SK-N-SH treated with all-trans-retinoic acid at 6 μM for 48 hours (cell line): Measurements from ENCODE around the gene NPFF.

Experiments
- ATAC-seq: fragments of 200-7000 bp; cut with Tn5 transposase; 3 replicates; pipeline ENCODE4 v1.9.1; 2020; ENCODE audit warnings: mild to moderate bottlenecking, moderate library complexity
- ARNTL ChIP-seq: fragments of 450-650 bp; formaldehyde crosslinking; IDR thresholded peaks from 2 replicates; pipeline ENCODE4 v1.5.0; 2020; ENCODE audit warnings: low read depth, mild to moderate bottlenecking, moderate library complexity, borderline replicate concordance
- BACH2 ChIP-seq: fragments of 250-450 bp; sonication (Bioruptor Pico); IDR thresholded peaks from 2 replicates; pipeline ENCODE4 v1.9.0; 2021; ENCODE audit warnings: mild to moderate bottlenecking, borderline replicate concordance
- ESRRG ChIP-seq: fragments of 250-450 bp; sonication (Bioruptor Pico); IDR thresholded peaks from 2 replicates; pipeline ENCODE4 v1.6.1; 2021; ENCODE audit warnings: mild to moderate bottlenecking
- GLIS3 ChIP-seq: fragments of 250-450 bp; sonication (Bioruptor Pico); IDR thresholded peaks from 2 replicates; pipeline ENCODE4 v1.5.0; 2020; ENCODE audit warnings: mild to moderate bottlenecking, moderate library complexity
- ISL1 ChIP-seq: fragments of 250-450 bp; sonication (Bioruptor Pico); IDR thresholded peaks from 2 replicates; pipeline ENCODE4 v2.1.2; 2022; ENCODE audit warnings: mild to moderate bottlenecking, moderate library complexity
- OSR1 ChIP-seq: fragments of 250-450 bp; sonication (Bioruptor Pico); IDR thresholded peaks from 2 replicates; pipeline ENCODE4 v1.8.0; 2022; ENCODE audit warnings: moderate library complexity, mild to moderate bottlenecking, inconsistent platforms
- PPARA ChIP-seq: fragments of 250-450 bp; sonication (Bioruptor Pico); IDR thresholded peaks from 2 replicates; pipeline ENCODE4 v1.5.0; 2020; ENCODE audit warnings: mild to moderate bottlenecking, borderline replicate concordance
- RARB ChIP-seq: fragments of 250-450 bp; sonication (Bioruptor Pico); IDR thresholded peaks from 2 replicates; pipeline ENCODE4 v1.8.0; 2021; ENCODE audit warnings: mild to moderate bottlenecking, moderate library complexity
- SNAI2 ChIP-seq: fragments of 250-450 bp; sonication (Bioruptor Pico); IDR thresholded peaks from 2 replicates; pipeline ENCODE4 v1.5.0; 2020; ENCODE audit warnings: mild to moderate bottlenecking, moderate library complexity
- TCF4 ChIP-seq: fragments of 250-450 bp; sonication (Bioruptor Pico); IDR thresholded peaks from 2 replicates; pipeline ENCODE4 v1.8.0; 2021; ENCODE audit warnings: mild to moderate bottlenecking, moderate library complexity, borderline replicate concordance
- TOX ChIP-seq: fragments of 250-450 bp; sonication (Bioruptor Pico); IDR thresholded peaks from 2 replicates; pipeline ENCODE4 v1.8.0; 2021; ENCODE audit warnings: mild to moderate bottlenecking, moderate library complexity, borderline replicate concordance
- ZC3H10 ChIP-seq: fragments of 250-450 bp; sonication (Bioruptor Pico); IDR thresholded peaks from 2 replicates; pipeline ENCODE4 v1.5.1; 2021; ENCODE audit warnings: mild to moderate bottlenecking, moderate library complexity
- ZFP3 ChIP-seq: fragments of 250-450 bp; sonication (Bioruptor Pico); IDR thresholded peaks from 2 replicates; pipeline ENCODE4 v1.5.0; 2020; ENCODE audit warnings: mild to moderate bottlenecking, moderate library complexity
- ZFP30 ChIP-seq: fragments of 450-650 bp; formaldehyde crosslinking; IDR thresholded peaks from 2 replicates; pipeline ENCODE4 v1.5.0; 2022; ENCODE audit warnings: mild to moderate bottlenecking, moderate library complexity
- ZNF565 ChIP-seq: fragments of 450-650 bp; formaldehyde crosslinking; conservative IDR thresholded peaks from 2 replicates; pipeline ENCODE4 v1.5.0; 2020; ENCODE audit warnings: low read depth, mild to moderate bottlenecking, moderate library complexity
- ZNF70 ChIP-seq: fragments of 450-650 bp; formaldehyde crosslinking; IDR thresholded peaks from 2 replicates; pipeline ENCODE4 v1.5.0; 2020; ENCODE audit warnings: mild to moderate bottlenecking, moderate library complexity
- ZNF8 ChIP-seq: fragments of 450-650 bp; formaldehyde crosslinking; IDR thresholded peaks from 2 replicates; pipeline ENCODE4 v1.5.0; 2020; ENCODE audit warnings: mild to moderate bottlenecking, moderate library complexity
- TF ChIP-seq, protein P1 (sequence below): fragments of 250-450 bp; sonication (Bioruptor Pico); IDR thresholded peaks from 2 replicates; pipeline ENCODE4 v1.8.0; 2021; ENCODE audit warnings: low read depth, mild to moderate bottlenecking, moderate library complexity, borderline replicate concordance
- TF ChIP-seq, protein P2 (sequence below): fragments of 250-450 bp; sonication (Bioruptor Pico); IDR thresholded peaks from 2 replicates; pipeline ENCODE4 v1.5.1; 2021; ENCODE audit warnings: mild to moderate bottlenecking, moderate library complexity
- TF ChIP-seq, protein P3 (sequence below): fragments of 250-450 bp; sonication (Bioruptor Pico); IDR thresholded peaks from 2 replicates; pipeline ENCODE4 v1.8.0; 2020; ENCODE audit warnings: mild to moderate bottlenecking, moderate library complexity, borderline replicate concordance
- TF ChIP-seq, protein P4 (sequence below): fragments of 250-450 bp; sonication (Bioruptor Pico); IDR thresholded peaks from 2 replicates; pipeline ENCODE4 v1.5.0; 2020; ENCODE audit warnings: mild to moderate bottlenecking, moderate library complexity

The NPFF gene, protein sequence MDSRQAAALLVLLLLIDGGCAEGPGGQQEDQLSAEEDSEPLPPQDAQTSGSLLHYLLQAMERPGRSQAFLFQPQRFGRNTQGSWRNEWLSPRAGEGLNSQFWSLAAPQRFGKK

DNA sequence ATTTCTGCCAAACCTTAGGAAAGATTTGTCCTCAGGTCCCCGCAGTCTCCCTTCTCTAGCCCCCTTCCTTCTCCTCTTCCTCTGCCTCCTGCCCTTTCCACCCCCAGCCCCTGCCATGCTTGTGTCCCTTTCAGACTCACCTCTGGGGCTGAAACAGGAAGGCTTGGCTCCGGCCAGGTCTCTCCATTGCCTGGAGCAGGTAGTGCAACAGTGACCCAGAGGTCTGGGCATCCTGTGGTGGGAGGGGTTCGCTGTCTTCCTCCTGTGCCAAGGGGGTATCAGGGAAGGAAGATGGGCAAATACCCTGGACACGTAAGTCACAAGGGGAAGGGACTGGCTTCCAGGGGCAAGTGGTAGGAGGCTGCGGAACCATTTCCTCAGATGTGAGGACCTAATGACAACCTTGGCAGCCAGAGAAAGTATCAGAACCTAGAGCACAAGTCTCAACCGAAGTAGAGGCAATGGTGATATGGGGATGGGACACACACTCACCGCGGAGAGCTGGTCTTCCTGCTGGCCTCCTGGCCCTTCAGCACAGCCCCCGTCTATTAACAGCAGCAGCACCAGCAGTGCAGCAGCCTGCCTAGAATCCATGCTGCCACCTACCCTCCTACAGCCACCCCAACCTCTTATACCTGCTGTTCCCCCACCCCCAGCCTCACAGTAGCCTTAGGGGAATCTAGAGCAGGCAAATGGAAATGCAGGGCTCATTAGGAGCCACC lies at the start of gene NPFF:
Gene NPFF (minus strand): TSS at position 604 of the 722 bp plus-strand sequence. CDS start 10 bp downstream, at position 594.
- TF ChIP-seq TCF4 (no peak), ZFP30 (CRISPR knock-in tag) (no peak), RARB (CRISPR knock-in tag) (no peak), ZNF70 (CRISPR knock-in tag) (no peak), ISL1 (no peak), ZNF565 (CRISPR knock-in tag) (no peak), ZNF8 (CRISPR knock-in tag) (no peak), GLIS3 (CRISPR knock-in tag) (no peak), PPARA (CRISPR knock-in tag) (no peak), SNAI2 (CRISPR knock-in tag) (no peak), ZFP3 (CRISPR knock-in tag) (no peak), ESRRG (CRISPR knock-in tag) (no peak), ARNTL (CRISPR knock-in tag) (no peak), OSR1 (CRISPR knock-in tag) (no peak), TOX (CRISPR knock-in tag) (no peak), ZC3H10 (no peak)
- TF ChIP-seq, protein P1, sequence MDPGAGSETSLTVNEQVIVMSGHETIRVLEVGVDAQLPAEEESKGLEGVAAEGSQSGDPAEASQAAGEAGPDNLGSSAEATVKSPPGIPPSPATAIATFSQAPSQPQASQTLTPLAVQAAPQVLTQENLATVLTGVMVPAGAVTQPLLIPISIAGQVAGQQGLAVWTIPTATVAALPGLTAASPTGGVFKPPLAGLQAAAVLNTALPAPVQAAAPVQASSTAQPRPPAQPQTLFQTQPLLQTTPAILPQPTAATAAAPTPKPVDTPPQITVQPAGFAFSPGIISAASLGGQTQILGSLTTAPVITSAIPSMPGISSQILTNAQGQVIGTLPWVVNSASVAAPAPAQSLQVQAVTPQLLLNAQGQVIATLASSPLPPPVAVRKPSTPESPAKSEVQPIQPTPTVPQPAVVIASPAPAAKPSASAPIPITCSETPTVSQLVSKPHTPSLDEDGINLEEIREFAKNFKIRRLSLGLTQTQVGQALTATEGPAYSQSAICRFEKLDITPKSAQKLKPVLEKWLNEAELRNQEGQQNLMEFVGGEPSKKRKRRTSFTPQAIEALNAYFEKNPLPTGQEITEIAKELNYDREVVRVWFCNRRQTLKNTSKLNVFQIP (CRISPR knock-in tag), result no peak
- TF ChIP-seq, protein P2, sequence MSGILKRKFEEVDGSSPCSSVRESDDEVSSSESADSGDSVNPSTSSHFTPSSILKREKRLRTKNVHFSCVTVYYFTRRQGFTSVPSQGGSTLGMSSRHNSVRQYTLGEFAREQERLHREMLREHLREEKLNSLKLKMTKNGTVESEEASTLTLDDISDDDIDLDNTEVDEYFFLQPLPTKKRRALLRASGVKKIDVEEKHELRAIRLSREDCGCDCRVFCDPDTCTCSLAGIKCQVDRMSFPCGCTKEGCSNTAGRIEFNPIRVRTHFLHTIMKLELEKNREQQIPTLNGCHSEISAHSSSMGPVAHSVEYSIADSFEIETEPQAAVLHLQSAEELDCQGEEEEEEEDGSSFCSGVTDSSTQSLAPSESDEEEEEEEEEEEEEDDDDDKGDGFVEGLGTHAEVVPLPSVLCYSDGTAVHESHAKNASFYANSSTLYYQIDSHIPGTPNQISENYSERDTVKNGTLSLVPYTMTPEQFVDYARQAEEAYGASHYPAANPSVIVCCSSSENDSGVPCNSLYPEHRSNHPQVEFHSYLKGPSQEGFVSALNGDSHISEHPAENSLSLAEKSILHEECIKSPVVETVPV (CRISPR knock-in tag), result no peak
- TF ChIP-seq, protein P3, sequence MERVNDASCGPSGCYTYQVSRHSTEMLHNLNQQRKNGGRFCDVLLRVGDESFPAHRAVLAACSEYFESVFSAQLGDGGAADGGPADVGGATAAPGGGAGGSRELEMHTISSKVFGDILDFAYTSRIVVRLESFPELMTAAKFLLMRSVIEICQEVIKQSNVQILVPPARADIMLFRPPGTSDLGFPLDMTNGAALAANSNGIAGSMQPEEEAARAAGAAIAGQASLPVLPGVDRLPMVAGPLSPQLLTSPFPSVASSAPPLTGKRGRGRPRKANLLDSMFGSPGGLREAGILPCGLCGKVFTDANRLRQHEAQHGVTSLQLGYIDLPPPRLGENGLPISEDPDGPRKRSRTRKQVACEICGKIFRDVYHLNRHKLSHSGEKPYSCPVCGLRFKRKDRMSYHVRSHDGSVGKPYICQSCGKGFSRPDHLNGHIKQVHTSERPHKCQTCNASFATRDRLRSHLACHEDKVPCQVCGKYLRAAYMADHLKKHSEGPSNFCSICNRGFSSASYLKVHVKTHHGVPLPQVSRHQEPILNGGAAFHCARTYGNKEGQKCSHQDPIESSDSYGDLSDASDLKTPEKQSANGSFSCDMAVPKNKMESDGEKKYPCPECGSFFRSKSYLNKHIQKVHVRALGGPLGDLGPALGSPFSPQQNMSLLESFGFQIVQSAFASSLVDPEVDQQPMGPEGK (CRISPR knock-in tag), result no peak
- TF ChIP-seq, protein P4, sequence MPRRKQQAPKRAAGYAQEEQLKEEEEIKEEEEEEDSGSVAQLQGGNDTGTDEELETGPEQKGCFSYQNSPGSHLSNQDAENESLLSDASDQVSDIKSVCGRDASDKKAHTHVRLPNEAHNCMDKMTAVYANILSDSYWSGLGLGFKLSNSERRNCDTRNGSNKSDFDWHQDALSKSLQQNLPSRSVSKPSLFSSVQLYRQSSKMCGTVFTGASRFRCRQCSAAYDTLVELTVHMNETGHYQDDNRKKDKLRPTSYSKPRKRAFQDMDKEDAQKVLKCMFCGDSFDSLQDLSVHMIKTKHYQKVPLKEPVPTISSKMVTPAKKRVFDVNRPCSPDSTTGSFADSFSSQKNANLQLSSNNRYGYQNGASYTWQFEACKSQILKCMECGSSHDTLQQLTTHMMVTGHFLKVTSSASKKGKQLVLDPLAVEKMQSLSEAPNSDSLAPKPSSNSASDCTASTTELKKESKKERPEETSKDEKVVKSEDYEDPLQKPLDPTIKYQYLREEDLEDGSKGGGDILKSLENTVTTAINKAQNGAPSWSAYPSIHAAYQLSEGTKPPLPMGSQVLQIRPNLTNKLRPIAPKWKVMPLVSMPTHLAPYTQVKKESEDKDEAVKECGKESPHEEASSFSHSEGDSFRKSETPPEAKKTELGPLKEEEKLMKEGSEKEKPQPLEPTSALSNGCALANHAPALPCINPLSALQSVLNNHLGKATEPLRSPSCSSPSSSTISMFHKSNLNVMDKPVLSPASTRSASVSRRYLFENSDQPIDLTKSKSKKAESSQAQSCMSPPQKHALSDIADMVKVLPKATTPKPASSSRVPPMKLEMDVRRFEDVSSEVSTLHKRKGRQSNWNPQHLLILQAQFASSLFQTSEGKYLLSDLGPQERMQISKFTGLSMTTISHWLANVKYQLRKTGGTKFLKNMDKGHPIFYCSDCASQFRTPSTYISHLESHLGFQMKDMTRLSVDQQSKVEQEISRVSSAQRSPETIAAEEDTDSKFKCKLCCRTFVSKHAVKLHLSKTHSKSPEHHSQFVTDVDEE (CRISPR knock-in tag), result no peak
- no peak for ATAC-seq

DNA sequence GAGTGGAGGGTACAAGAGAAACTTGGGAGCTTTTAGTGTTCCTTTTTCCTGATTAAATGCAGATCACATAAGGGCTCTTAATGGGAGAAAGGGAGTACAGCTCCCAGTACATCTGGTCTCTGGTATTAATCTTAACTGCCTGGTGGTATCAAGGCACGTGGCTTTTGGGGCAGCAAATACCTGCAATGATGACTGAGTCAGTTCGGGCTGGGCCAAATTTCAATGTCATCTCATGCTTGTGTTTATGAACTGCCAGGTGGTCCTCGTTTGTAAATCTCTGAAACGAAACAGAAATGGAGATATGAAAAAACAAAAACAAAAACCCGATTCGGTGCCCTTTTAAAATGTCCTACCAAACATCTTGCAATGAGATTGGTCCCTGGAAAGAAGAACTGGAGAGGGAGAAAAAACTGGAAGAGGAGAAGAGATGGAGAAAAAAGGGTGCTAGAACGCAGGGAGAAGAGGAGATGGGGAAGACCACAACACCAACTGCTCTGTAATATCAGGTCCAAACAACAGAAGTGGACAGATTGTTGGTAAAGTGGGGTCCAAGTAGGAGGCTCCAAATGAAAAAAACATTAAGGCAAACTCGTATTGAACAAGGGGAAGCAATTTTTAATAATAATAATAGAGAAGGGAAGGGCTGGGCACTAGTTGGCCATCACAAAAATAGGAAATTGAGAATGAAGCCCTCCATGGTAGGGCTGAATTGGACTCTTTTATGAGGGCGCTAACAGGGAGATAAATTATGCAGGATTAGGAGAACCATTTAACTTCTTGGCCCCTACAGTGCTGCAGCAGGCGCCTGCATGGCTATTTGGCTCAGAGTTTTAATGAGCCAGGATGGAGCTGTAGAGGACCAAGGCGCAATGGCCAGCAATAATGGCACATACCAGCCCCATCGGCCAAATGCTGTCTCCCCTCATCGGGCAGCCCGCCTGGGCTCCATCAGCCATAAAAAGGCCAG lies 45.4 kb upstream of the NPFF start:
- no peak for TF ChIP-seq OSR1 (CRISPR knock-in tag)
- TF ChIP-seq SNAI2 (CRISPR knock-in tag), result no peak
- no peak for TF ChIP-seq ESRRG (CRISPR knock-in tag)
- no peak for TF ChIP-seq TOX (CRISPR knock-in tag)
- TF ChIP-seq PPARA (CRISPR knock-in tag), result no peak
- TF ChIP-seq ZNF8 (CRISPR knock-in tag), result no peak
- no peak for TF ChIP-seq ZC3H10
- TF ChIP-seq ZNF565 (CRISPR knock-in tag), result no peak
- TF ChIP-seq ZFP3 (CRISPR knock-in tag), result no peak
- TF ChIP-seq, protein P3 (CRISPR knock-in tag), result no peak
- no peak for TF ChIP-seq ZFP30 (CRISPR knock-in tag)
- no peak for TF ChIP-seq BACH2 (CRISPR knock-in tag)
- TF ChIP-seq, protein P2 (CRISPR knock-in tag), result no peak
- TF ChIP-seq, protein P1 (CRISPR knock-in tag), result no peak
- TF ChIP-seq, all 23 proteins: peak for 0
- ATAC-seq, result no peak
